HG03457 (cell line): ENCODE data around the gene BOLL.
"Not testable (repeated sequence)": the region's sequence is repeated elsewhere in the genome, so short reads cannot be mapped to it uniquely, and the experiment has no call there.

Experiments used
- ATAC-seq: cut with Tn5 transposase; IDR thresholded peaks from one replicate; pipeline ENCODE4 v1.9.1; 2021; ENCODE audit warnings: moderate number of reproducible peaks; ENCODE audit not compliant: unreplicated experiment

The BOLL gene

GRCh38 chr2:197784956-197785941 is at the start of gene BOLL:
Gene BOLL, minus strand, starts transcription at chr2:197785319. Its CDS starts 3,469 bp downstream, at chr2:197781850.
- ATAC-seq: no peak

DNA sequence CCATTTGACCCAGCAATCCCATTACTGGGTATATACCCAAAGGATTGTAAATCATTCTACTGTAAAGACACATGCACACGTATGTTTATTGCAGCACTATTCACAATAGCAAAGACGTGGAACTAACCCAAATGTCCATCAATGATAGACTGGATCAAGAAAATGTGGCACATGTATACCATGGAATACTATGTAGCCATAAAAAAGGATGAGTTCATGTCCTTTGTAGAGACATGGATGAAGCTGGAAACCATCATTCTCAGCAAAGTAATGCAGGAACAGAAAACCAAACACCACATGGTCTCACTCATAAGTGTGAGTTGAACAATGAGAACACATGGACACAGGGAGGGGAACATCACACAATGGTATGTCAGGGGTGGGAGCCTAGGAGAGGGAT is 49.7 kb upstream of the BOLL start:
- ATAC-seq: not testable (repeated sequence)

GRCh38 chr2:197828464-197829135 is 43.5 kb upstream of the BOLL start:
- no peak for ATAC-seq

- ATAC-seq: no peak
Measured at GRCh38 chr2:197827618-197828017, 42.5 kb upstream of the BOLL start.

- ATAC-seq: no peak
Measured at GRCh38 chr2:197822333-197822732, 37.2 kb upstream of the BOLL start.

DNA sequence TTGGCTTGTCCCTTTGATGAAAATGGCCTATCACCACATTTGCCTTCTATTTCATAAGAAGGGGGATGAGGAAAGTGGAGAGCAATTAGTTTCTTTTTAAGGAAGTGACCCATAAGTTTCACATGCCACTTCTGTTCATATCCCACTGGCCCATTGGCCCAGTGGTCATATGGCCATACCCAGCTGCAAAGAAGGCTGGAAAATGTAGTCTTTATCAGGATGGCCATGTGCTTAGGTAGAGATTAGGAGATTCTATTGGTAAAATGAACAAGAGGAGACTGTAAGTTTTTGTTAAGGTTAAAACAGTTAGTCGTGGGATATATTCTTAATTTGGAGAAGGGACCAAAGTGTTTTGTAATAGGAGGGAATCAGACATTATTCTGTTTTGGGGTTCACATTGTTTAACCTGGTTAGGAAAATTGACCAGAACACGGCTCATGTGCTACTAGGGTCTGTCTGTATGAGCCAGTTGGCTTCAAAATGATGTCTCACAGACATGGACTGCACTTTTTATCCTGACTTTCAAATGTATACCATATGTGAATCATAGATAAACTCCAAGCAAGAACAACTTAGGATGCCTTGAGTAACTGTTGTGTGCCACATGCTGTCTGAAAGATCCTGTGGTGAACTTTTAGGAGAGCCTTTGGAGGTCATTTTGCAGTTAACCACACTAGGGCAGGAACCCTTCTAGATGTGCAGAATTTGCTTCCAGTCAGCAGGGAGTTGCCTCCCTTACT is 36.6 kb upstream of the BOLL start:
- no peak for ATAC-seq

- no peak for ATAC-seq
Measured at GRCh38 chr2:197814526-197814925, 29.4 kb upstream of the BOLL start.

DNA sequence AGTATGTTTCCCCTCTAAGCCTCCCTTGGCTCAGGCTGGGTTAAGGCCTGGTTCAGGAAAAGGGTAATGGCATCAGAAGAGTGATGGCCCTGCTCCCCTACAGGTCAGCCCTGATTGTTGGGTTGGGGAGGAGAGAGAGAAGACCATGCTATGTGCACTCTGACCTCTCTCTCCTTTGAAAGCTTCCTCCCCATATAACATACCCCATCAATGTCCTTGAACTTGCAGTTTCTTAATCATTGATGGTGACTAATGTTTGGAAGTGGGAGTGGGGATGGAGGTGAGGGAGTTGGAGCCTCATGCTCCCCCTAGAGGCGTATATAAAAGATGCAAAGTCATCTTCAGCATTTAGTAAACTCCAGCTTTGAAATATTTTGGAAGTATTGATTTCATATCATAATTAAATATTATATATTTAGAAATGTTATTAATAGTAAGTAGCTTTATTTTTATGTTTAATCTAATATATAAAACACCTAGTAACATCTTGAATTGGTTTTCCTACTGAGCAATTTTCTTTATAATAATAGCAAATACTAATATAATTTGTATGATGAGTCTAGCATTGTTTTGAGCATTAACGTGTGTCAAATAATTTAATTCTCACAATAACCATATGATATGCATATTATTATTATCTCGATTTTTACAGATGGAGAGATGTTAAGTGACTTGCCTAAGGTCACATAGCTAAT is 28.1 kb upstream of the BOLL start:
- no peak for ATAC-seq

GRCh38 chr2:197810491-197810890 is 25.4 kb upstream of the BOLL start:
- no peak for ATAC-seq

DNA sequence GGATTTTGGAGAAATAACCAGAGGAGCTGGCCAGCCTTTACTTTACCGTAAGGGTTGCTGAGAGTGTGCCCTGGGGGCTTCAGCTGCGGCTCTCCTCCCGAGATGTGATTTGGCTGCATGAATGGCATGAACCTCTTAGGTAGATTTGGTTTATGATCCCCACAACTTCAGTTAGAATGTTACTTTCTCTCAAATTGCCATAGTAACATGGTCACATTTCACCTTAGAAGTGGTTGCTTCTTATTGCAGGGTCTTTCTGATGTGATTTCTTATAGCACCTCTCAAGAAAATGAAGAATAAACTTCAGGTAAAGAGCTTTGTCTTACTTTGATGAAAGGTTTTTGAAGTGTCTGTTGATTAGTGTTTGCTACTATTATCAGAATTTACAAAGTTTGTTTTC is 24.9 kb upstream of the BOLL start:
- no peak for ATAC-seq

DNA sequence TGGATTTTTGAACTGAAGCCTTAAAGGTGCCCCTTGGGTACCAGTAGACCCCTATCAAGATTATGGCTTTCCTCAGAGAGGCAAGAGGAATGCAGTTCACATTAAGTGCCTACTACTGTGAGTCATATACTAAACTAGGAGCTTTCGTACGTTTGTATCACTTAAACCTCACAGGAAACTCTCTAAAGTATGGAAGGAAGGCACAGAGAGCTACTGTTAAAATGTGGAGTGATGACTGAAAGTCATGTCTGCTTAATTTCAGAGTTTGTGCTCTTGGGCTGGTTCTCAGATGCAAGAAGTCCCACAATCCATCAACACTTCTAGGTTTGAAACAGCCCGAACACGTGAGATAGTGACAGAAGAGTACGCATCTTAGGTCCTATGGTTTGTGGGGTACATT is 23.9 kb upstream of the BOLL start:
- no peak for ATAC-seq

- no peak for ATAC-seq
Measured at GRCh38 chr2:197805715-197806633, 20.9 kb upstream of the BOLL start.

GRCh38 chr2:197804758-197805714 is 19.9 kb upstream of the BOLL start:
- peak; percentile 17 for ATAC-seq

- peak; percentile 100 for ATAC-seq
Measured at GRCh38 chr2:197804049-197804757, 19.1 kb upstream of the BOLL start, which contains the start of gene PLCL1. Gene PLCL1, plus strand, starts transcription at chr2:197804593.

GRCh38 chr2:197803033-197803444 is 17.9 kb upstream of the BOLL start:
- no peak for ATAC-seq

- ATAC-seq: no peak
Measured at GRCh38 chr2:197801033-197801432, 15.9 kb upstream of the BOLL start.

DNA sequence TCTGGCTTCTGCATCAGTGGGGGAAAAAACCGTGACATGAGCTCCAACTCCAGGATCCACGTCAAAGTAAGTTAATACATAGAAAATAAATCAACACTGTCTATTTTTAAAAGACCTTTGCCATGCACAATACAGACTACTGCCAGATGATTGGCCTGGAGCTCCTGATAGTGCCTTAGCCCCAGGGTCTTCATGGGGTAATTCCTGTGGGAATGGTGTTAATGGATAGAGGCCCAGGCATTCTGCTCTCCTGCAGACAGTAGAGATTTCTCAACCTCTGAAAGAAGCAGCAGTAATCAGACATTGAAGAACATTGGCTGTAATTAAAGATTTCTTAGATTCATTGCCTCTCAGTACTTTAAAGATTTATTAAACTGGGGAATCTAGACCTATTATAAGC is 15.0 kb upstream of the BOLL start:
- no peak for ATAC-seq

DNA sequence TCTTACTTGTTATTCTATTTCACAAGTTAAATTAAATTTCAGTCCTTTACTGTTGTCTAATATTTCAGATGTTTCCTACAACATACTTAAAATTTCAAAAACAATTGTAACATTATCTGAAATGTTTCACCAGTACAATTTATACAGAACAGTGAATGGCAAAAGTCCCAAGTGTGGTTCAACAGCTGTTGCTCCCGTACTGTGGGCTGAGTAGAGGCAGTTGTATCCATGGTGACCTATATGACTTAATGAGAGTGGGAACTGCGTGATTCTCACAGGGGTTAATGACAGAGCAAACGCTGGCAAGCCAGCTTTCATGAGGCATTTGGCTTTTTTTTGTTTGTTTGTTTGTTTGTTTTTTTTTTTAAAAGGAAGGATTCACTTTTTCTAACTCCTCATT is 13.9 kb upstream of the BOLL start:
- no peak for ATAC-seq
